H54 (cell line): ENCODE data around the gene ZNF556.

Source experiments
- DNase-seq: peaks from one replicate; pipeline ENCODE4 v3.0.0; 2011; ENCODE audit warnings: low spot score, mixed read lengths; ENCODE audit not compliant: insufficient read length
- FAIRE-seq: peaks from 3 replicates; lab custom pipeline; 2011; peaks lifted over from hg19 to GRCh38; lab: Jason Lieb, UNC
- POLR2A ChIP-seq: IDR thresholded peaks from 2 replicates; pipeline ENCODE4 v1.6.1; 2011; ENCODE audit warnings: low read depth, mild to moderate bottlenecking, low read length

ZNF556 gene

DNA sequence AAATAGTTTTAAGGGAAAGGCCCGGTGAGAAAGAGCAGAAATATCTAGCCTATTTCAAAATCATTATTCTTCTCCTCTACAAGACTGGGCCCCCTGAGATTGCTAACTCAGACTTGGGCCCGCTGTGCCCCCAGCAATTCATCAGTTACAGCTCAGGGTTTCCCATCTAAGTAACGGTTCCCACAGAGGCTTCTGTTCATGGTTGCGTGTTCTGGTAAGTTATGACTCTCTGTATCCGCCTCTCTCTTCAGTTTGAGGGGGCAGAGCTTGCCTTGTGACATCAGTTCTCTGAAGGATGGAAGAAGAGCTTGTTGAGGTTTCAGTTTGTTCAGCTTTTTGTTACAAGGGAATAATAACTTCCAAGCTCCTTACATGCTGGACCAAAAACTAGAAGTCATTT lies 45.2 kb downstream of the ZNF556 start:
- TF ChIP-seq POLR2A = no peak
- FAIRE-seq = no peak
- DNase-seq = no peak

DNA sequence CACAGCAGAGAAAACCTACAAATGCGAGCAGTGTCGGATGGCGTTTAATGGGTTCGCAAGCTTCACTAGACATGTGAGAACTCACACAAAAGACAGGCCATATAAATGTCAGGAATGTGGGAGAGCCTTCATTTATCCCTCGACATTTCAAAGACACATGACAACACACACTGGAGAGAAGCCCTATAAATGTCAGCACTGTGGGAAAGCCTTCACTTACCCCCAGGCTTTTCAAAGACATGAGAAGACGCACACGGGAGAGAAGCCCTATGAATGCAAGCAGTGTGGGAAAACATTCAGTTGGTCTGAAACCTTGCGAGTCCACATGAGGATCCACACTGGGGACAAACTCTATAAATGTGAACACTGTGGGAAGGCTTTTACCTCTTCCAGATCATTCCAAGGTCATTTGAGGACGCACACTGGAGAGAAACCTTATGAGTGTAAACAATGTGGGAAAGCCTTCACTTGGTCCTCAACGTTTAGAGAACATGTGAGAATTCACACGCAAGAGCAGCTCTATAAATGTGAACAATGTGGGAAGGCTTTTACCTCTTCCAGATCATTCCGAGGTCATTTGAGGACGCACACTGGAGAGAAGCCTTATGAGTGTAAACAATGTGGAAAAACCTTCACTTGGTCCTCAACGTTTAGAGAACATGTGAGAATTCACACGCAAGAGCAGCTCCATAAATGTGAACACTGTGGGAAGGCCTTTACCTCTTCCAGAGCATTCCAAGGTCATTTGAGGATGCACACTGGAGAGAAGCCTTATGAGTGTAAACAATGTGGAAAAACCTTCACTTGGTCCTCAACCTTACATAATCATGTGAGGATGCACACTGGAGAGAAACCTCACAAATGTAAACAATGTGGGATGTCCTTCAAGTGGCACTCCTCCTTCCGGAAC lies 50.4 kb downstream of the ZNF556 start:
- DNase-seq (no peak), FAIRE-seq (no peak)
- TF ChIP-seq POLR2A = no peak

GRCh38 chr19:2922987-2923386 lies 55.9 kb downstream of the ZNF556 start:
- no peak for FAIRE-seq
- TF ChIP-seq POLR2A = no peak

GRCh38 chr19:2923510-2923909 lies 56.4 kb downstream of the ZNF556 start:
- DNase-seq (no peak), FAIRE-seq (no peak)
- no peak for TF ChIP-seq POLR2A

More at GRCh38 chr19:2922987-2923386, 55.9 kb downstream of the ZNF556 start:
- DNase-seq = no peak

GRCh38 chr19:2926341-2927031 lies 59.4 kb downstream of the ZNF556 start:
- TF ChIP-seq POLR2A = no peak
- no peak for DNase-seq
- no peak for FAIRE-seq

GRCh38 chr19:2927032-2927430 lies 59.9 kb downstream of the ZNF556 start:
- FAIRE-seq (no peak), DNase-seq (no peak)
- TF ChIP-seq POLR2A = no peak
